Measurements from ENCODE around the gene NAB2.
"Not testable (repeated sequence)": the region's sequence is repeated elsewhere in the genome, so short reads cannot be mapped to it uniquely, and the experiment has no call there.

NAB2 gene

DNA sequence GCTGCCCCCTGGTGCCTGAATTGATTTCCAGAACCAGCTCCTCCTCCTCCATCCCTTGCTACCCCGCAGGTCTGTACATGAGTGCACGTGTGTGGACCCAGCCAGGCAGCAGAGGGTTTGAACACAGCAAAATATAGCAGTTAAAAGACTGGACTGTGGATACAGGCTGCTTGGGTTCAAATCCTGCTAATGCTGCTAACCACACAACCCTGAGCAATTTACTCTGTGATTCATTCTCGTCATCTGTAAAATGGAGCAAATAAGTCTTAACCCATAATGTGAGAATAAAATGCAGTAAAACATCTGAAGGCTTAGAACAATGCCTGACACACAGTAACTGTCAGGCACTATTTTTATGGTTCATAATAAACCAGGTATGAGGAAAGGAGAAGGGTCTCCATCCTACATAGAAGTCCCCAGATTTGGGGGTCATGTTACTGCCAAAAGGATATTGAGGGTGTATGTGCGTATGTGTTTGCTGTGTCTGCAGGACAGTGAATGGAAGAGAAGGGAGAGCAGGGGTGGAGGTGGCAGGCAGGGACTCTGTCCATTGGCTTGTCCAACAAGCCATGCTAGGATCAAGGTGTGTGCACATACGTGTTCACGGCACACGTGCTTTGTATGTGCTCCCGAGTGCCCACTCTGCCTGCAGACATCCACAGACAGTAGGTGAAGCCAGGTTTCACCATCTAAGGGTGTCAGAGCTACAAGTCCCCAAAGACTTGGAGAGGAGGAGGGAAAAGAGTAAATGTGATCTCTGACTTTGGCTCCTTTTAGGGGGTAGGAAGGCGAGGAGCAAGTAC, 23.8 kb downstream of the NAB2 start:
- no peak for DNase-seq

DNA sequence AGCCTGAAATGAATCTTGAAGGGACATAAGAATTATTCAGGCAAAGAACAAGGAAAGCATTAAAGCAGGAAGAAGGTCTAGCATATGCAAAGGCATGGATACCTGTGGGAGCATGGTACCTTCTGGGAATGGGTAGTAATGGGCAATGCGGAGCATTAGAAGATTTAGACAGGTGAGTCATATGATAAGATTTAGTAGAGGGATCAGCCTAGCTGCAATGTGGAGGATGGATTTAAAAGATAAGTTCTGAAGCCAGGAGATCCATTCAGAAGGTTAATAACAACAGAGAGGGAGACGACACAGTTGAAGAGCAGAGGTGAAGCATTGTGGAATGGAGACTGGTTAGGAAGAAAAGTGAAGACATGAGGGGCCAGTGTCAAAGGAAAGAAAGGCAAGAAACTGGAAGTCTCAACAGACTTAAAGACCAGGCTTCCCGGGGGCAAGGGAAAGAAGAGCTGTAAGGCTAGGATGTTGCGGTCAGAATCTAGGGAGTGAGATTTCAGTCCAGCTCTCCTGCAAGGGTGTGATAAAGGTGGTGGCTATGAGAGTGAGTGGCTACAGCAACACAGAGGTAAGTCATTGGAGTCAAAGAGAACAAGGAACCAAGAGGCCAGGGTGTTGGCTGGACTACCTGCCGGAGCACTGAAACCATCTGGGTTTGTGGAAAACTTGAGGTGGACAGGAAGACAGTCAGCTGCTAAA, 27.8 kb downstream of the NAB2 start:
- no peak for DNase-seq

DNA sequence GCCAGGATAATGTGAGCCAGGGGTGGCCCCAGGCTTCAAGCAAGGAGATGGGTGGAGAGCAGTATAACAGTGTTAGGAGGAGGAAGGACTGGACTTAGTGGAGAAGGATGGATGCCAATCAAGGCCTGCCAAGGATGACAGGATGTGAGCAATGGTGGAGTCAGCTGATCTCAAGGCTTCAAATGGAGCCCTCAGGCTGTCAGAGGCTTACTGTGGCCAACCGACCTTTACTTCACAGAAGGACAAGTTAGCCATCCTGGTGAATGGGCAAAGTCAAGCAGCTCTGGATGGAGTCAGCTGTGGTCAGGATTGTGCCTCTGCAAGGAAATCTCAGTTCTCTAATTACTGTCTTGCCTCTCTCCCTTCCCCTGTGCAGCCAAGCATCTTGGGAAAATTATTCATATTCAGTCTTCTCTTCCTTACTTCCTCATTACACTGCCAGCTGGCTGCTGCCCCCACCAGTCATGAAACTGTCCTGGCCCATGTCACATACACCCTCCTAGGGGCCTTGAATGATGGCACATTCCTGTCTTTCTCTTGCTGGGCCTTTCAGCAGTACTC, 29.9 kb downstream of the NAB2 start:
- DNase-seq: peak; percentile 40

DNA sequence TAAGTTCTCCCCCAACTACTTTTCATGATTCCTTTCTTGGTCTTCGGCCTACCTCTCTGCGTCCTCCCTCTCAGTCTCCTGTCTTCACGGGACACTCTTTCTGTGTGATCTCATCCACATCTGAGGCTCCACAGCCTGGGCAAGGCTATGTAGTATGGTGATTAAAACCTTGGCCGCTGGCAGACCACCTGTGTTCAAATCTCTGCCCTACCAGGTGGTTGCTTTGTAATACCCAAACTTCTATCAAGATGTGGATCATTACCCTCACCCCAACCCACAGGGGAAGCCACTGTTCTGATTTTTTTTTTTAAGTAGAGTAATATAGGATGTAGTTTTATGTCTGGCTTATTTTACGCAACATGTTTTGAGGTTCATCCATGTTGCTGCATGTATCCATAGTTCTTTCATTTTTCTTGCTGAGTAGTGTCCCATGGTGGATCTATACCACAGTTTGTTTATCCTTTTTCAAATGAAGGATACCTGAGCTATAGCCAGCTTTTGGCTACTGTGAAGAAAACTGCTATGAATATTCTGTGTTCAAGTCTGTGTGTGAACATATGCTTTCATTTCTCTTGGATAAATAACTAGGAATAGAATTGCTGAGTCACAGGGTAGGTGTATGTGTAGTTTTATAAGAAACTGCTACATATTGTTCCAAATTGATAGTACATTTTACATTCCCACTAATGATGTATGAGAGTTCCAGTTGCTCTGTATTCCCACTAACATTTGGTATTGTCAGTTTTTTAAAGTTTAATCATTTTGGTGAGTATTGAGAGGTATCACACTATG, 30.6 kb downstream of the NAB2 start:
- no peak for DNase-seq

DNA sequence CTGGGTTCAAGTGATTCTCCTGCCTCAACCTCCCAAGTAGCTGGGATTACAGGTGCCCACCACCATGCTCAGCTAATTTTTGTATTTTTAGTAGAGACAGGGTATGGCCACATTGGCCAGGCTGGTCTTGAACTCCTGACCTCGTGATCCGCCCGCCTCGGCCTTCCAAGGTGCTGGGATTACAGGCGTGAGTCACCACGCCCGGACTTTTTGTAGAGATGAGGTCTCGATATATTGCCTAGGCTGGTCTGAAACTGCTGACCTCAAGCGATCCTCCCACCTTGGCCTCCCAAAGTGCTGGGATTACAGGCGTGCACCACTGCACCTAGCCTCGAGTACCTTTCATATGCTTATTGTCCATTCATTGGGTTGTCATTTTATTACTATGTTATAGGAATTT, 31.8 kb downstream of the NAB2 start:
- DNase-seq: not testable (repeated sequence)

DNA sequence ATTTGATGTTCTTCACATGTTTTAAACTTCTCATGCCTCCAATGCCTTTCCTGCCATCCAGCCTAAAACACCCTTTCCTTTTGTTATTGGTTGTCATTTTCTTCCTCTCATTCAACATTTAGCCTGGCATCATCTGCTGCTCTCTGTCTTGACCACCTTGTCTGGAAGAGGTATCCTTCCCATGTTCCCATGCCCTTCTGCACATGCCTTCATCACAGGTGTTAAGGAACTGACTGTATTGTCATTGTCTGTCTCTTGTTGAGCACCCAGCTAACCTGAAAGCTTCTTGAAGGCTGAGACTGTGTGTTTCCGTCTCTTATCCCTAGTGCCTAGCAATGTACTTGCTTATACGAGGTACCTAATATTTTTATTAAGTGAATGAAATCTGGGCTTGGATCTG, 34.9 kb downstream of the NAB2 start:
- no peak for DNase-seq

DNA sequence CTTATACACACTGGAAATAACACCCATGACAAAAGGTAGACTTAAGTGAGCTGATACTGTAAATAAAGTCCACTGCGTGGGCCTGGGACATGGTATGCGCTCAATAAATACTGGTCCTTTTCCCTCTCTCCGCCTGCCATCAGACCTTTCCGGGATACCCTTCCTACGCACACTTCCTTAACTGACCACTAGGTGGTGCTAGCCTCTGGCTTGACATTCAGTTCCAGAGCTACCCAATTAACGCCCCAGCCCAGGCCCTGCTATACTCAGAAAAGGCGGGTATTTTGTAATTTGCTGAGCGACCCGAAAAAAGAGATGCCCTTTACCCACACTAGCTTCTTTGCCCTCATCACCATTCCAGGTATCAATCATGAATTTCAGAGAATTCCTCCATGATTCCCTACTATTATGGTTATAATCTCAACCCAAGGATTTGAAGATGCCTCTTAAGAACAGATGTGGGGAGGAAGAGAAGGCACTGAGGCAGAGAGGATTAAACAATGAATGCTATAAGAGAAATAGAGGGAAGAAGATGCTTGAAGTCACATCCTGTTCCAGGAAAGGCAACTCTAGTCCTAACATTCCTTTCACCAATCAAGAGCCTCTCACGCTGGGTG, 35.5 kb downstream of the NAB2 start:
- DNase-seq: peak; percentile 76

DNA sequence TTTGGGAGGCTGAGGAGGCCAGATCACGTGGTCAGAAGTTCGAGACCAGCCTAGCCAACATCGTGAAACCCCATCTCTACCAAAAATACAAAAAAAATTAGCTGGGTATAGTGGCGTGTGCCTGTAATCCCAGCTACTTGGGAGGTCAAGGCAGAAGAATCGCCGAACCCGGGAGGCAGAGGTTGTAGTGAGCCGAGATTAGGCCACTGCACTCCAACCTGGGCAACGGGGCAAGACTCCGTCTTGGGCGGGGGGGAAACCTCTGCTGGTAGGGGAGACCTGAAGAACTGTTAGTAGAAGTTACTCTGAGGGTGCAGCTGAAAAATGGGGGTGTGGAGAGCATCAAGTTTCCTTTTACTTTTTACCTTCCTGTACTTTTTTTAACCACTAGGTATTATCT, 37.1 kb downstream of the NAB2 start:
- DNase-seq: no peak

DNA sequence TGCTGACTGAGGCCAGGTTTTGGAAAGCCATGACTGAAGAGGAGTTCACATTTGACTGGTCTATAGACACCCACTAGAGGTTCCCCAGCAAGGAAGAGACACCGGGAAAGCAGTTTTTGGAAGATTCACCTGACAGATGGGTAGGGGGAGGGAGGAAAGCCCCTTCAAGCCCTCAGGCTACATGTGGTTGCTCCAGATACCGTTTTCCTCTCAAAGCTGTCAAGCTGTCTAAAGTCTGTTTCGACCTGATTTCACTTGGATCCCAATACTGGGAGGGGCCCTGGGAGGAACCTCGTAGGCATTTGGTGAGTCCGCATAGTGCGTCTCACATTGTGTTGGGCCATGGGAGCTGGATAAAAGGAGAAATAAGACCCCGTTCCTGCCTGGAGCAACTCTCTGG, 37.6 kb downstream of the NAB2 start:
- no peak for DNase-seq

DNA sequence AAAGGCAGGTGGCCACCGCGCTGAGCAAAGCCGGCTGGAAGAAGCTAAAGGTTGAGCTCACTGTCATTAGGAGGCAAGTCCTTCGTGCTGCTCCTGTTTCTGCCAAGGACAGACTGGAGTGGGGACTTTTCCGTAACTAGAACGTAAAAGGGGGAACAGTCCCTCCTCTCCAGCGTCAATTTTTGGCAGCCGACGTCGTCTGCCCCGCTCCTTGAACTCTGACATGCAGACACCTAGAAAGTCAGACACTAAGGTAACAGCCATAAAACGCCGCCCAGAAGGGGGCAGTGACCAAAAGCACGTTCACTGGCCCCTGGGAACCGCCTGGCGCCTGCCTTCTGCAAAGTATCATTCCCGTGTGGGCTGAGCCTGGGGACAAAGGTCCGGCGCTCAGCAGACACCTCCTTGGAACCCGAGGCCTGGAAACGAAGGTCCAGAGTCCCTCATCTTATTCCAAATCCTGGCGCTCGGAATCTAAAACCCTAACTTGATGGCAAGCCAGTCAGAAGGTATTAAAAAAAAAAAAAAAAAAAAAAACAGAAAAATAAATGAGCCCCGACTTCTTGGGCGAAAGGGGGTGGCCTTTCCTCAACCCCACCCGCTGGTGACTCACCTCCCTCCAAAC, 38.3 kb downstream of the NAB2 start:
- DNase-seq: no peak

DNA sequence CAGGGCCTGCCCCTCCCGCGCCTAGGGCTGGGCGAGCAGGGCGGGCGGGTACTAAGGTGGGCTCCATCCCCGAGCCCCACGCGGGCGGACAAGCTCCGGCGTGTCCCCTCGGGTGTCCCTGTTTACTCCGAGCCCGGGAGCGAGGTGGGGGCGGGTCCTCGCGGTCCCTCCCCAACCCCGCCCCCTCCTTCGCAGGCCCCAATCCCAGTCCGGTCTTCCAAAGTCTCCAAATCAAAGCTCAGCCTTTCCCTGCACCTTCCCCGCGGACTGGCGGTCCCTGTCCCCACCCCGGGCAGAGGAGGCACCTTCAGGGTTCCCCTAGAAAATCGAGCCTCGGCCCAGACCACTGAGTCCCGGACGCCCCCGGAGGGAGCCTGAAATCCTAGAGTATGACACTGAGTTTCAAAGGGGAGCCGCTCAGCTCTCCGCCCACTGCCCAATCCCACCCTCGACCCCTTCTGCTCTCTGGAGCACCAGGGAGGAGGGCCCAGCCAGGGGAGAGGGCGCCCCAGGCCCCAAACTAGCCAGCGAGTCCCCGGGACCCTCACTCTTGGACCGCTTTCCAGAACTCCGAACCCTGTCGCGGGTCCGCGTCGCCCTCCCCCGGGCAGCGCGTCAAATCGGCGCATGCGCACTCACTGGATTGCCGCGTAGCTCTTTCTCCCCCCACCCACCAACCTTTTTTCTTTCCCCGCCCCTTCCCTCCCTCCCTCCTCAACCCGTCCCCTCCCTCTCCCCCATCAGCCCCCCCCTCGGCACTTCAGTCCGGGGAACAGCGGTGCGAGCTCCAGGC, 39.0 kb downstream of the NAB2 start, which contains the start of gene LRP1:
TSS of gene LRP1 (plus strand) at position 758 of the 793 bp plus-strand sequence. CDS start 482 bp downstream, outside the sequence.
- peak; percentile 83 for DNase-seq

DNA sequence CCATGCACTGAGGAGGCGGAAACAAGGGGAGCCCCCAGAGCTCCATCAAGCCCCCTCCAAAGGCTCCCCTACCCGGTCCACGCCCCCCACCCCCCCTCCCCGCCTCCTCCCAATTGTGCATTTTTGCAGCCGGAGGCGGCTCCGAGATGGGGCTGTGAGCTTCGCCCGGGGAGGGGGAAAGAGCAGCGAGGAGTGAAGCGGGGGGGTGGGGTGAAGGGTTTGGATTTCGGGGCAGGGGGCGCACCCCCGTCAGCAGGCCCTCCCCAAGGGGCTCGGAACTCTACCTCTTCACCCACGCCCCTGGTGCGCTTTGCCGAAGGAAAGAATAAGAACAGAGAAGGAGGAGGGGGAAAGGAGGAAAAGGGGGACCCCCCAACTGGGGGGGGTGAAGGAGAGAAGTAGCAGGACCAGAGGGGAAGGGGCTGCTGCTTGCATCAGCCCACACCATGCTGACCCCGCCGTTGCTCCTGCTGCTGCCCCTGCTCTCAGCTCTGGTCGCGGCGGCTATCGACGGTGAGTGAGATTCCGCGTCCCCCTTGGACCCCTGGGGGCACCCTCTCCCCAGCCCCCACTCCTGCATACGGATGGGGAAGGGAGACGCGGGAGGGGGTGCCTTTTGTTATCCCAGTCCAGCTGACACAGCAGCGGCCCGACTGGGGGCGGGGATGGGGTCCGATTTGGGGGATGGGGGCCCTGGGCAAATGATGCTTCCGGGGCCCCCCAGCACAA, 39.8 kb downstream of the NAB2 start:
- no peak for DNase-seq

DNA sequence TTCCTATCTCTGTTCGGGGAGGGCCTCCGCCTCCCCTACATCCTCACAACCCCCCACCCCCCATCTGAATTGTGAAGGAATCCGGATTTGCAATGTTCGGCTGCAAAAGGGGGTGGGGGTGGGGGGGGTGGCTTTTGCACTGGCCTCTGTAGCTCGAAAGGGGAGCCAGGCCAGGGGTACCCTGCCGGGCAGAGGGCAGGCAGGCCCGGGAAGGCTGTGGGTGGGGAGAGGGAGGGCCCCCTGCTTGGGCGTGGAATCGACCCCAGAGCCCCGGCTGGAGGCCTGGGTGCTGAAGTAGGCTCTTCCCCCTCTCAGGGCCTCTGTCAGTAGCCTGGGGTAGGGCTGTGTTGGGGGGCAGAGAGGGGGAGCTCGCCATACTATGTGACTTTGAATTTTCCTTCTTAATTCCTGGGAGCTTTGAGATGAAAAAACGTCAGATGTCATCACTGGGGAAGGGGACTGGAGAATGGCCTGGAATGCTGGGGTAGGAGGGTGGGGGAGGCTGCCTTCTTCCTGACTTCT, 40.5 kb downstream of the NAB2 start:
- DNase-seq: no peak

DNA sequence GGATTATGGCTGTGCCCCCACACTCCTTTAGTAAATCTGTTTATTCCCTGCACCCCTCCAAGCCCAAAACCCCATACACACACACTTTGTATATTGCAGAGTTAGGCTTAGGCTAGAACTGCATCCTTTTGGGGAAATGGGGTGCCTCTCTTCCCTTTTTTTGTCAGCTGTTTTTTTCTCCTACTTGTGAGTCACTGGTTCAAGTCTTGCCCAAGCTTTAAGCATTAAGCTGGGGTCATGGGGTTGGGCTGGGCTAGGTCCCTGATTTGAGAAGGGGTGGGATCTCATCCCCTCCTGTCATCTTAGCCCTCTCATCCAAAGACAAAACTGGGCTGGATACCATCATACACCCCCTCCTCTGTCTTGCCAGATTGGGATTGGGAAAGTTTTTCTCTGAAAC, 41.0 kb downstream of the NAB2 start:
- DNase-seq: no peak

DNA sequence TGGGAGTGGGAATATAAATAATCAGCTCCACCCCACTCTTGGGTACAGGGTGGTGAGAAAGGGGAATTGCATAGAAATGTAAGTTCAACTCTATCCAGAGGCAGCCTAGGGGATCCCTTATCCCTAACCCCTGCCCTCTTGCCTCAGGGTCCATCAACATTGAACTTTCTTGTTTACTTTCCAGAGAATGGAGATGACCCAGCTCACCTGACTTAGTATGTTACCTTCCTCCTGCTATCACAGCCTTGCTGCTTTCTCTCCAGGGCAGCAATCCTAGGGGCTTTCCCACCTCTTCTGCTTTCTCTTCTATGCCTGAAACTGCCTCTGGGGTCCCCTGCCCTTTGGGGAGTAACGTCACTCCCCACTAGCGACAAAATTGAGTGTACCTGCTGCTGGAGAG, 42.0 kb downstream of the NAB2 start:
- no peak for DNase-seq

DNA sequence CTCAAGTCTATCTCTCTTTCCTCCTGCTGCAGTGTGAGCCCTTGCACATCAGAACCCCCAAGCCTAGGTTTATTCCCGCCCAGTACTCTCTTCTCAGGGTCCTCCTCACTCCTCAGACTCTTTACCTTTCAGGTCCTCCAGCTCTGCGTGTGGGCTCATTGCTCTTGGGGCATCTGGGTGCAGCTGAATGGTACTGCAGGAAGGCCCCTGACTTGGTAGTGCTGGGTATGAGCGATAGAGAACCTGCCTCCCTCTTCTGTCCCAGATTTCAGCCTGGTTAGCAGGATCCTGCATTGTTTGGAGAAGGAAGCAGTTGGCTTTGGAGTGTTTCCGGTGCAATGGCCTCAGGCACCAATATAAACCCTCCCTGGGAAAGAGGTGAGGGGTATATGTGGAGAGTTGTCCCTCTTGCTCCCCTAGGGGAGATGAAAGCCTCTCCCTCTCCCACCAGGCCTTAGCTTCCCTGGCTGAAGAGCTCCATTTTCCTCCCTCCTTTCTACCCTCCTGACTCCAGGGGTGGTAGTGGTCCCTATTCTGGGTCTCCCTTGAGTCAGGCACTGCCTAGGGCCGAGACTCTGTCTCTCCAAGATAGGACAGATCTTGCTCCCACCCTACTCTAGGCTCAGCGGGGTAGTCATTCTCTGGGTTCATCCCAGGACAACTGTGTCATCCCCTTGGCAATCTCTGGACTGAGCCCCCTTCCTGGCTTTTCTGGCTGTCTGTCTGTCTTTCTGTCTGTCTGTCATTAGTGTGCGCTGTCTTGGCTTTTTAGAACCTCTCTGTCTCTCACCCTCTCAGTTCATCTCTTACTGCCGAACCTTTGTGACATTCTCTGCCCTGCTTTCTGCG, 43.2 kb downstream of the NAB2 start:
- DNase-seq: no peak

DNA sequence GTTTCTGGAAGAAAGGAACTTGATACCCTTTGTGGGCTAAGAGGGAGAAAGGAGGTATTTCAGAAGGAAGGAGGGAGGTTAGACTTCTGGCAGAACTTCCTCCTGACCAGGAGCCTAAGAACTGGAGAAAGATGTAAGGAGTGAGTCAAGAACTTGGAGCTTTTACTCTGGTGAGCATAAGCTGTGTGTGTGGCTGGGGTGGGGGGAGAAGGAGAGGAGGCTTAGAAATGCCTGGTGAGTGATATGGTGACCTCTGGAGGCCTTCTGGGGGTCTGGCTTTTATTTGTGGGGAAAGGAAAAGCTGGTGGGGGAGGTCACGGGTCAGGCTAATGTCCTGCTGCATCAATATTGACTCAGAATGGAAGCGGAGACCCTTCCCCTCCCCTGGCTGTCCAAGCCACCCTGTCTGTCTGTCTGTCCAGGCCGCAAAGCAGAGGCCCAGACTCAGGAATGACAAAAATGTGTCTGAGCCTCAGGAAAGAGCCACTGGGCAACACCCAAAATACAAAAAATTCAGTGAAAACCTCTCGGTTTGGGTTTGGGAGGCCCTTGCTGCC, 44.2 kb downstream of the NAB2 start:
- peak; percentile 81 for DNase-seq

DNA sequence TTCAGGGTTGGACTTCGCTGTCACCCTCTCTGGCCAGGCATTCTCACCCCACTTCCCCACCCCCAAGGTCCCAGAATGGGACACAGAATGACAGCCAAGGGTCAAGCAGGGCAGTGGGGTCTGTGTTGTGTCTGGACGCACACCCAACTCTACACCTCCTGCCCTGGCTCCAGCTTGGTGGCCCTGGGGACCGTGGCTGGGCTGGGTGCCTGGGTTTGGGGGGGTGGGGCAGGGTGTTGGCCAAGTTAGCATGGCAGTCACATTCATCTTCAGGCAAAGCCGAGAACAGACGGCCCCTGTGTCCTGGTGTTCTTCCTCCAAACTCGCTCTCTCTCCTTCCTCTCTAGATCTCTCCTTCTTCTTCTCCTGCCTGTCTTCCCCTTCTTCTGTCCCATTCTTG, 45.0 kb downstream of the NAB2 start:
- DNase-seq: no peak

DNA sequence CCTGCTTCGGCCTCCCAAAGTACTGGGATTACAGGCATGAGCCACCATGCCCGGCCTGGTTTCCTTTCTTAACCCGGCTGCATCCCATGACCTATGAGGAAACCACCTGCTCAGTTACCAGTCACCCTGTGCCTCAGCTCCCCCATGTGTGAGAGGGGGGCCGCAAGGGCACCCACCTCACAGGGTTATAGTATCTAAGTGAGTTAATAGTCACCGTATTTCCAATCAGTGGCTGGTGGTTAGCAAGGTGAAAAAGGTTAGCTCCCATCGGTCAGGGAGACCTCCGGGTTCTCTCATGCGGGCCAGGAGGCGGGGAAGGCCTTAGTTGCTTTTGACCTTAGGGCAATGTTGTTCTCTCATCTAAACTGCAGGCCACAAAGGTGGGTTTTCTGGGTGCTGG, 46.0 kb downstream of the NAB2 start:
- DNase-seq: no peak
